CD4-positive, CD25-positive, alpha-beta regulatory T cell (primary cell): ENCODE measurements around the gene PPCDC. TPM values are rescaled to one million over a fixed set of nuclear protein-coding genes. Genes with fewer than 3 reads are reported as not detected.

Experiments used
- ATAC-seq, 2 donors: fragments of 150-1000 bp; cut with Tn5 transposase; one replicate each; pipeline ENCODE4 v1.10.0; 2021; ENCODE audit warnings: low read depth in 2 of 2, moderate number of reproducible peaks in 2 of 2, moderate library complexity in 1 of 2
- DNase-seq, 3 donors: peaks; one replicate each; pipeline versions ENCODE4 v3.0.0 to v3.0.0-alpha.2; 2012 to 2022; ENCODE audit warnings: mixed read lengths in 1 of 3
- H3K27ac ChIP-seq: one replicate; pipeline ENCODE4 v1.7.0; 2013; ENCODE audit warnings: mild to moderate bottlenecking, low read length; ENCODE audit not compliant: insufficient read depth, poor library complexity, severe bottlenecking
- H3K27me3 ChIP-seq: one replicate; pipeline ENCODE4 v1.7.0; 2013; ENCODE audit warnings: low read length; ENCODE audit not compliant: control insufficient read depth, insufficient read depth
- H3K36me3 ChIP-seq: one replicate; pipeline ENCODE4 v1.7.0; 2013; ENCODE audit warnings: mild to moderate bottlenecking, low read length, moderate library complexity; ENCODE audit not compliant: control insufficient read depth, insufficient read depth
- H3K4me1 ChIP-seq: 2 replicates; pipeline ENCODE4 v1.7.0; 2013; ENCODE audit warnings: mild to moderate bottlenecking, low read length; ENCODE audit not compliant: insufficient read depth, control insufficient read depth, poor library complexity, severe bottlenecking
- H3K4me3 ChIP-seq: one replicate; pipeline ENCODE4 v1.7.0; 2013; ENCODE audit warnings: low read depth, mild to moderate bottlenecking, low read length, moderate library complexity
- H3K9me3 ChIP-seq, 2 experiments: 1 replicate in 1 of 2; 2 replicates in 1 of 2; pipeline ENCODE4 v1.7.0; 2013; ENCODE audit warnings: low read length in 2 of 2, mild to moderate bottlenecking in 1 of 2, moderate library complexity in 1 of 2; ENCODE audit not compliant: control insufficient read depth in 2 of 2
- H3K27ac Mint-ChIP-seq, 3 donors: one replicate each; pipeline ENCODE4 v1.8.0; 2020 to 2022; ENCODE audit warnings: mild to moderate bottlenecking in 3 of 3, mixed read lengths in 3 of 3, moderate library complexity in 2 of 3
- H3K27me3 Mint-ChIP-seq: one replicate; pipeline ENCODE4 v1.8.0; 2022; ENCODE audit warnings: mild to moderate bottlenecking, mixed read lengths
- H3K36me3 Mint-ChIP-seq: one replicate; pipeline ENCODE4 v1.8.0; 2020; ENCODE audit warnings: mixed read lengths
- H3K4me1 Mint-ChIP-seq, 4 donors: one replicate each; pipeline ENCODE4 v1.8.0; 2020 to 2022; ENCODE audit warnings: mixed read lengths in 4 of 4, mild to moderate bottlenecking in 1 of 4
- H3K4me3 Mint-ChIP-seq, 4 donors: one replicate each; pipeline ENCODE4 v1.8.0; 2020 to 2022; ENCODE audit warnings: mild to moderate bottlenecking in 4 of 4, mixed read lengths in 4 of 4, moderate library complexity in 3 of 4
- H3K9me3 Mint-ChIP-seq, 7 donors: one replicate each; pipeline ENCODE4 v1.8.0; 2020 to 2022; ENCODE audit warnings: mixed read lengths in 7 of 7, mild to moderate bottlenecking in 3 of 7, moderate library complexity in 2 of 7
- polyA plus RNA-seq, 4 donors: library from polyadenylated mRNA; unstranded; fragments of 300-500 nt; fragmentation: Illumina TruSeq; gene quantifications; one replicate each; pipeline ENCODE4 v1.2.3, GENCODE V29; 2021
- total RNA-seq: library from RNA; stranded (reverse); gene quantifications from one replicate; pipeline ENCODE4 v1.2.3, GENCODE V29; 2022

PPCDC gene
- total and polyA plus RNA-seq, 5 donors from 2014 or later, result 11.0 to 15.5 (median 12.5) TPM

DNA sequence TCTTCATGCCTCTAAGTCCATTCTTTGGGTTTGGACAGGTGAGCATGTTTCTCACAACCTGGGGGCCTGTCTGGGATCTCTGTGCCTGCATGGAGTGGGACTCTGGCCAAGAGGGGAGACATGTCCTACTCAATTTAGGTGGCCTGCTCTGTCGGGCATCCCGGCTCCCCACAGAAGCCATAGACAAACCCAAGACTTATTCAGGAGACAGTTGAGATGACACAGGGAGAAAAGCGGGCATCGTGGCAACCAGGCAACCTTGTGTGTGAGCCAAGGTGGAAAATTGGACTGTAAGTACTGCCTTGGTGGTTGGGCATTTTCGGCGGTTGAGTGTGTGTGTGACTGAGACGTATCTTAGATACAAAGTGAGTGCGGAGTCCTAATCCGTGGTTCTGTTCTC is 40.5 kb downstream of the PPCDC start:
- H3K27ac ChIP-seq, result no peak overlapping the region
- H3K4me1 Mint-ChIP-seq, result peaks cover 17 to 35% (median 30%) of the 10 kb centered on the region in 4 donors
- no peaks in the 10 kb centered on the region for H3K9me3 ChIP-seq
- H3K9me3 Mint-ChIP-seq, result no peaks in the 10 kb centered on the region
- H3K27me3 ChIP-seq, result no peaks in the 10 kb centered on the region
- no peak for DNase-seq
- ATAC-seq, result no peak
- no peak overlapping the region for H3K4me3 Mint-ChIP-seq
- H3K4me1 ChIP-seq, result peaks cover 31% of the 10 kb centered on the region
- no peaks in the 10 kb centered on the region for H3K27me3 Mint-ChIP-seq
- H3K4me3 ChIP-seq, result no peak overlapping the region
- H3K27ac Mint-ChIP-seq, result peak overlapping the region in 2 of 3 donors; percentile 2 to 87
- peaks cover 5% of the 10 kb centered on the region for H3K36me3 Mint-ChIP-seq
- no peaks in the 10 kb centered on the region for H3K36me3 ChIP-seq

DNA sequence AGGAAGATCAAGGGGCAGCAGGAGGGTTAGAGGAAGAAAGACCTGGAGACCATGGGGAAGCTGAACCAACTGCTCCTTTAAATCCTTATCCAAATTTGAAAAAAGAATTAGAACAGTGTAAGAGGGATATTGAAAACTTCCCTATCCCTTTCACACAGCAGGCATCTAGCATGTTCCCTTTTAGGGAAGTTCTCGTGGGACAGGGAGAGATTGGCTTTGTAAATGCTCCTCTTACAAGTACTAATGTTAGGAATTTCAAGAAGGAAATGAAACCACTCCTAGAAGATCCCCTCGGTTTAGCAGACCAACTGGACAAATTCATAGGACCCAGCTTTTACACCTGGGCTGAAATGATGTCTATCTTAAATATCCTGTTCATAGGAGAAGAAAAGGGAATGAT is 41.5 kb downstream of the PPCDC start:
- Histone ChIP-seq H3K4me1 (peaks cover 37% of the 10 kb centered on the region), H3K9me3 (no peaks in the 10 kb centered on the region), H3K36me3 (no peaks in the 10 kb centered on the region), H3K27ac (no peak overlapping the region), H3K27me3 (no peaks in the 10 kb centered on the region), H3K4me3 (no peak overlapping the region)
- Mint-ChIP-seq H3K4me1 (peaks cover 17 to 39% (median 35%) of the 10 kb centered on the region in 4 donors), H3K36me3 (peaks cover 5% of the 10 kb centered on the region), H3K27me3 (no peaks in the 10 kb centered on the region), H3K4me3 (peak overlapping the region in 2 of 4 donors; percentile 68 to 83), H3K27ac (peak overlapping the region in 1 of 3 donors; percentile 84), H3K9me3 (peaks cover 0 to 3% (median 0%) of the 10 kb centered on the region in 7 donors)
- no peak for DNase-seq
- ATAC-seq, result no peak

- peak in 1 of 3 donors; percentile 53 for DNase-seq
- H3K4me3 ChIP-seq, result no peak overlapping the region
- no peaks in the 10 kb centered on the region for H3K9me3 ChIP-seq
- no peaks in the 10 kb centered on the region for H3K36me3 ChIP-seq
- no peak for ATAC-seq
- H3K4me1 ChIP-seq, result peaks cover 37% of the 10 kb centered on the region
- Mint-ChIP-seq H3K27ac (peak overlapping the region in 2 of 3 donors; percentile 12 to 84), H3K4me3 (peak overlapping the region; percentile 5 to 83 (median 52)), H3K9me3 (peaks cover 0 to 3% (median 0%) of the 10 kb centered on the region in 7 donors), H3K36me3 (peaks cover 5% of the 10 kb centered on the region), H3K4me1 (peaks cover 17 to 39% (median 35%) of the 10 kb centered on the region in 4 donors), H3K27me3 (no peaks in the 10 kb centered on the region)
- no peaks in the 10 kb centered on the region for H3K27me3 ChIP-seq
- no peak overlapping the region for H3K27ac ChIP-seq
Observed at GRCh38 chr15:75065467-75065850, 42.1 kb downstream of the PPCDC start.

GRCh38 chr15:75065851-75066509 is 42.6 kb downstream of the PPCDC start:
- Histone ChIP-seq H3K36me3 (no peaks in the 10 kb centered on the region), H3K27ac (peak overlapping the region; percentile 52), H3K9me3 (no peaks in the 10 kb centered on the region), H3K27me3 (no peaks in the 10 kb centered on the region), H3K4me3 (no peak overlapping the region), H3K4me1 (peaks cover 37% of the 10 kb centered on the region)
- peaks cover 5% of the 10 kb centered on the region for H3K36me3 Mint-ChIP-seq
- peak overlapping the region in 3 of 4 donors; percentile 5 to 83 (median 39) for H3K4me3 Mint-ChIP-seq
- peak overlapping the region in 2 of 3 donors; percentile 12 to 84 for H3K27ac Mint-ChIP-seq
- no peaks in the 10 kb centered on the region for H3K27me3 Mint-ChIP-seq
- H3K9me3 Mint-ChIP-seq, result peaks cover 0 to 3% (median 0%) of the 10 kb centered on the region in 7 donors
- ATAC-seq (no peak), DNase-seq (no peak)
- peaks cover 17 to 39% (median 35%) of the 10 kb centered on the region in 4 donors for H3K4me1 Mint-ChIP-seq

DNA sequence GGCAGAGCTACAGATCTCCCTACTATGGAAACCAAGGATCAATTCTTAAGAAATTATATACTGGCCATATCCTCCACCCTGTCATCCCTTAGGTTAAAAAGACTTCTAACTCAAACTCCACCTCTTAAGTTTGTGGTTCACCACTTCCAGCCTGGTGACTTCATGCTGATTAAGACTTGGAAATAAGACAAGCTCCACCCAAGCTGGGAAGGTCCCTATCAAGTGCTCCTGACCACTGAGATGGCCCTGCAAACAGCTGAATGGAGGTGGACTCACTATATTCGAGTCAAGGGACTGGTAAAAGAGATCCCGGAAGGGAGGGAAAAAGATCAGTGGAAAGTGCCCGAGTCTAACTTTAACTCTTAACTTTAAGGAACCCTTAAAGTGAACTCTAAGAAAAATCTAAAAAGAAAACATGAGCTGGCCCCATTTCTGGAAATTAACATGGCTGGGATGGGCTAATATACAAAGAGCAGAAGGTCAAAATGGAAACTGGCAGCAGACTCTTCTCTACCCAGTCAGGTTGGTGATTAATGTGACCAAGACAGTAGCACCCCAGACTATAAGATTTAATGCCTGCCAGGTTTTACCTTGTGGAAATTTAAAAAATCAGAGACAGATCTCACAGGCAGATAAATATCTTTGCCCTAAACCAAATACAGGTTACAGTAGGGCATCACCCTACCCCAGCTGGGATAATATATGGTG is 43.9 kb downstream of the PPCDC start:
- Mint-ChIP-seq H3K27me3 (no peaks in the 10 kb centered on the region), H3K9me3 (peaks cover 0 to 5% (median 0%) of the 10 kb centered on the region in 7 donors), H3K4me3 (peak overlapping the region; percentile 34 to 61 (median 48)), H3K4me1 (peaks cover 22 to 43% (median 36%) of the 10 kb centered on the region in 4 donors), H3K27ac (peak overlapping the region; percentile 70 to 86 (median 76)), H3K36me3 (peaks cover 8% of the 10 kb centered on the region)
- Histone ChIP-seq H3K27me3 (no peaks in the 10 kb centered on the region), H3K4me3 (peak overlapping the region; percentile 51), H3K36me3 (no peaks in the 10 kb centered on the region), H3K4me1 (peaks cover 37% of the 10 kb centered on the region), H3K9me3 (no peaks in the 10 kb centered on the region), H3K27ac (peak overlapping the region; percentile 52)
- peak in 2 of 3 donors; percentile 42 to 89 for DNase-seq
- peak; percentile 22 to 65 for ATAC-seq

DNA sequence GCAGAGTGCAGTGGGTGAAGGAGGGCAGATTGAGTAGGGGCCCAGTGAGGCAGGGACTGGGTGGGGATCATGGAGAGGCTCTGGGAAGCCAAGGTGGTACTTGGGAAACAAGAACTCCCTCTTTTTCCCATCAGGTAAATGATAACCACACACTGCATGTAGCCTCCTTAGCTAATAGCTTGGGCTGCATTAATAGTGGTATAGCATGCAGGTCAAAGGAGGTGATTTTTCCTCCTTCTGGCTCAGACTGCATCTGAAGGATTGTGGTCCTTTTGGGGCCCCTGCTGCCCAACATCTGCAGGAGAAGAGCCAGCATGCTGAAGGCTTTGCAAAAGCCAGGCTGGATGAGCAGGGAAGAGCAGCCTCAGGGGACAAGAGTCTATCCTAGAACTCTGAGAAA is 45.4 kb downstream of the PPCDC start:
- no peaks in the 10 kb centered on the region for H3K27me3 ChIP-seq
- no peak for ATAC-seq
- DNase-seq, result no peak
- no peaks in the 10 kb centered on the region for H3K36me3 ChIP-seq
- no peaks in the 10 kb centered on the region for H3K27me3 Mint-ChIP-seq
- H3K4me1 ChIP-seq, result peaks cover 37% of the 10 kb centered on the region
- H3K27ac ChIP-seq, result no peak overlapping the region
- H3K9me3 Mint-ChIP-seq, result peaks cover 0 to 5% (median 0%) of the 10 kb centered on the region in 7 donors
- H3K4me3 ChIP-seq, result no peak overlapping the region
- peaks cover 22 to 45% (median 39%) of the 10 kb centered on the region in 4 donors for H3K4me1 Mint-ChIP-seq
- no peak overlapping the region for H3K27ac Mint-ChIP-seq
- peaks cover 10% of the 10 kb centered on the region for H3K36me3 Mint-ChIP-seq
- no peak overlapping the region for H3K4me3 Mint-ChIP-seq
- no peaks in the 10 kb centered on the region for H3K9me3 ChIP-seq

- peaks cover 37% of the 10 kb centered on the region for H3K4me1 ChIP-seq
- H3K9me3 ChIP-seq, result no peaks in the 10 kb centered on the region
- ATAC-seq (peak; percentile 47 to 51), DNase-seq (no peak)
- H3K27ac ChIP-seq, result no peak overlapping the region
- H3K36me3 ChIP-seq, result no peaks in the 10 kb centered on the region
- H3K27me3 Mint-ChIP-seq, result no peaks in the 10 kb centered on the region
- H3K4me3 Mint-ChIP-seq, result peak overlapping the region in 1 of 4 donors; percentile 27
- H3K4me1 Mint-ChIP-seq, result peaks cover 22 to 45% (median 38%) of the 10 kb centered on the region in 4 donors
- no peaks in the 10 kb centered on the region for H3K27me3 ChIP-seq
- H3K27ac Mint-ChIP-seq, result no peak overlapping the region
- H3K4me3 ChIP-seq, result no peak overlapping the region
- H3K36me3 Mint-ChIP-seq, result peaks cover 10% of the 10 kb centered on the region
- peaks cover 0 to 5% (median 0%) of the 10 kb centered on the region in 7 donors for H3K9me3 Mint-ChIP-seq
Observed at GRCh38 chr15:75069301-75069925, 46.0 kb downstream of the PPCDC start.
